RWPE1 (cell line): ENCODE measurements around the gene HPRT1.
"Not testable (repeated sequence)": the region's sequence is repeated elsewhere in the genome, so short reads cannot be mapped to it uniquely, and the experiment has no call there.

ENCODE experiments used
- CTCF ChIA-PET: fragments of 350-600 bp; sonication (Branson Sonifier 250); formaldehyde crosslinking; extraction: SDS; loops from one replicate; lab custom pipeline; 2021; lab: Yijun Ruan, JAX
- POLR2A ChIA-PET: fragments of 400-600 bp; formaldehyde crosslinking; extraction: SDS; loops from one replicate; lab custom pipeline; 2020; ENCODE audit warnings: antibody characterized with exemption; ENCODE audit not compliant: low non-redundant PET; lab: Yijun Ruan, JAX
- DNase-seq: peaks from one replicate; pipeline ENCODE4 v3.0.0; 2012; ENCODE audit warnings: low spot score
- H3K27ac ChIP-seq: fragments of 450-650 bp; 2 replicates; pipeline ENCODE4 v1.5.1; 2017
- TF ChIP-seq, protein P1 (sequence below): fragments of 450-650 bp; conservative IDR thresholded peaks from 2 replicates; pipeline ENCODE4 v1.5.1; 2017; ENCODE audit warnings: low read depth, mild to moderate bottlenecking

The HPRT1 gene

GRCh38 chrX:134453631-134454030, 6.3 kb upstream of the HPRT1 start:
- CTCF ChIA-PET = no interaction called here
- POLR2A ChIA-PET = no interaction called here
- no peak for DNase-seq
- TF ChIP-seq, protein P1, sequence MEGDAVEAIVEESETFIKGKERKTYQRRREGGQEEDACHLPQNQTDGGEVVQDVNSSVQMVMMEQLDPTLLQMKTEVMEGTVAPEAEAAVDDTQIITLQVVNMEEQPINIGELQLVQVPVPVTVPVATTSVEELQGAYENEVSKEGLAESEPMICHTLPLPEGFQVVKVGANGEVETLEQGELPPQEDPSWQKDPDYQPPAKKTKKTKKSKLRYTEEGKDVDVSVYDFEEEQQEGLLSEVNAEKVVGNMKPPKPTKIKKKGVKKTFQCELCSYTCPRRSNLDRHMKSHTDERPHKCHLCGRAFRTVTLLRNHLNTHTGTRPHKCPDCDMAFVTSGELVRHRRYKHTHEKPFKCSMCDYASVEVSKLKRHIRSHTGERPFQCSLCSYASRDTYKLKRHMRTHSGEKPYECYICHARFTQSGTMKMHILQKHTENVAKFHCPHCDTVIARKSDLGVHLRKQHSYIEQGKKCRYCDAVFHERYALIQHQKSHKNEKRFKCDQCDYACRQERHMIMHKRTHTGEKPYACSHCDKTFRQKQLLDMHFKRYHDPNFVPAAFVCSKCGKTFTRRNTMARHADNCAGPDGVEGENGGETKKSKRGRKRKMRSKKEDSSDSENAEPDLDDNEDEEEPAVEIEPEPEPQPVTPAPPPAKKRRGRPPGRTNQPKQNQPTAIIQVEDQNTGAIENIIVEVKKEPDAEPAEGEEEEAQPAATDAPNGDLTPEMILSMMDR = no peak
- no peak overlapping the region for H3K27ac ChIP-seq

- H3K27ac ChIP-seq = no peak overlapping the region
- CTCF ChIA-PET = no interaction called here
- TF ChIP-seq, protein P1 = no peak
- POLR2A ChIA-PET = no interaction called here
- DNase-seq = no peak
Observed at GRCh38 chrX:134454506-134454905, 5.5 kb upstream of the HPRT1 start.

DNA sequence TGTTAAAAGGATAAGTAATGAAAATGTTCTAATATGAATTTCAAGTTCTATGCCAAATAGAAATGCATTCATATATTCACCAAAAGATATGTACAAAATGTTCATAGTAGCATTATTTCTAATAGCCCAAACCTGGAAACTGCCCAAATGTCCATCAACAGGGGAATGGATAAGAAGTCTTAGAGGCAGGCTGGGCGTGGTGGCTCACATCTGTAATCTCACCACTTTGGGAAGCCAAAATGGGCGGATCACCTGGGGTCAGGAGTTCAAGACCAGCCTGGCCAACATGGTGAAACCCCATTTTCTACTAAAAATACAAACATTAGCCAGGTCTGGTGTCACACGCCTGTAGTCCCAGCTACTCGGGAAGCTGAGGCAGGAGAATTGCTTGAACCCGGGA, 2.3 kb upstream of the HPRT1 start:
- DNase-seq = no peak
- CTCF ChIA-PET = no interaction called here
- POLR2A ChIA-PET = no interaction called here
- TF ChIP-seq, protein P1 = no peak
- no peak overlapping the region for H3K27ac ChIP-seq

DNA sequence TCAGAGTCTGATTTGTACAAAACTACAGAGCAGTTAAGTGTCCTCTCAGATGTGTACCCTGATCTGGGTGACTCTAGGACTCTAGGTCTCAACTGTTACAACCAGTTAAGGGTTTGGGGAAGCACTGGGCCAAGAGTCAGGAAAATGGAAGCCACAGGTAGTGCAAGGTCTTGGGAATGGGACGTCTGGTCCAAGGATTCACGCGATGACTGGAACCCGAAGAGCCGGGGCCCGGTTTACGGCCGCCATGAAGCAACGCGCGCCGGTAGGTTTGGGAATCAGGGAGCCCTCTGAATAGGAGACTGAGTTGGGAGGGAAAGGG, 321 bp upstream of the HPRT1 start:
- TF ChIP-seq, protein P1 = no peak
- ChIA-PET POLR2A (no interaction called here), CTCF (no interaction called here)
- no peak for DNase-seq
- peak overlapping the region; percentile 75 for H3K27ac ChIP-seq

- peak overlapping the region; percentile 75 for H3K27ac ChIP-seq
- CTCF ChIA-PET = no interaction called here
- TF ChIP-seq, protein P1 = no peak
- no peak for DNase-seq
- POLR2A ChIA-PET = no interaction called here
Observed at GRCh38 chrX:134460862-134461220, 876 bp downstream of the HPRT1 start.

DNA sequence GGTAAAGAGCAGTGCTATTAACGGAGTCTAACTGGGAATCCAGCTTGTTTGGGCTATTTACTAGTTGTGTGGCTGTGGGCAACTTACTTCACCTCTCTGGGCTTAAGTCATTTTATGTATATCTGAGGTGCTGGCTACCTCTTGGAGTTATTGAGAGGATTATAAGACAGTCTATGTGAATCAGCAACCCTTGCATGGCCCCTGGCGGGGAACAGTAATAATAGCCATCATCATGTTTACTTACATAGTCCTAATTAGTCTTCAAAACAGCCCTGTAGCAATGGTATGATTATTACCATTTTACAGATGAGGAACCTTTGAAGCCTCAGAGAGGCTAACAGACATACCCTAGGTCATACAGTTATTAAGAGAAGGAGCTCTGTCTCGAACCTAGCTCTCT, 1.5 kb downstream of the HPRT1 start:
- CTCF ChIA-PET = no interaction called here
- no peak overlapping the region for H3K27ac ChIP-seq
- POLR2A ChIA-PET = no interaction called here
- TF ChIP-seq, protein P1 = no peak
- no peak for DNase-seq

DNA sequence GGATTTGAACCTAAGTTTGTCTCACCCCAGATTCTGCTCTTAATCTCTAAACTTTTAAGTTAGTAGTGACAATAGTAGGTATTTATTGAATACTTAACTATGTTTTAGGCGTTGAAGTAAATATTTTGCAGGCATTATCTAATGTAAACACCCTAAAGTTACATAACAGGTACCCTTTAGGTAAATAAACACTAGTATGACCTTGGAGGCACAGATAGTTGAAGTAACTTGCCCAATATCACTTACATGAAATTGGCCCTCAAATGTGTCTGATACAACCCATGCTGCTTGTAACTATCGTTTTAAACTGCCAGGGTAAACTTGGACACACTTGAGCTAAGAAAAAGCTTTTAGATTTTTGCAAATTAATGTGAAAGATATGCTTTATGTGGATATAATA, 3.0 kb downstream of the HPRT1 start:
- ChIA-PET POLR2A (no interaction called here), CTCF (no interaction called here)
- DNase-seq = no peak
- H3K27ac ChIP-seq = no peak overlapping the region
- TF ChIP-seq, protein P1 = no peak

- POLR2A ChIA-PET, CTCF ChIA-PET, DNase-seq, H3K27ac ChIP-seq: not testable (repeated sequence)
Observed at GRCh38 chrX:134464453-134464852, 4.5 kb downstream of the HPRT1 start.
